RPMI8226 (cell line): ENCODE measurements around the gene ZNF621.

Experiments
- DNase-seq: peaks from one replicate; pipeline ENCODE4 v3.0.0-alpha.2; 2015

Gene ZNF621

DNA sequence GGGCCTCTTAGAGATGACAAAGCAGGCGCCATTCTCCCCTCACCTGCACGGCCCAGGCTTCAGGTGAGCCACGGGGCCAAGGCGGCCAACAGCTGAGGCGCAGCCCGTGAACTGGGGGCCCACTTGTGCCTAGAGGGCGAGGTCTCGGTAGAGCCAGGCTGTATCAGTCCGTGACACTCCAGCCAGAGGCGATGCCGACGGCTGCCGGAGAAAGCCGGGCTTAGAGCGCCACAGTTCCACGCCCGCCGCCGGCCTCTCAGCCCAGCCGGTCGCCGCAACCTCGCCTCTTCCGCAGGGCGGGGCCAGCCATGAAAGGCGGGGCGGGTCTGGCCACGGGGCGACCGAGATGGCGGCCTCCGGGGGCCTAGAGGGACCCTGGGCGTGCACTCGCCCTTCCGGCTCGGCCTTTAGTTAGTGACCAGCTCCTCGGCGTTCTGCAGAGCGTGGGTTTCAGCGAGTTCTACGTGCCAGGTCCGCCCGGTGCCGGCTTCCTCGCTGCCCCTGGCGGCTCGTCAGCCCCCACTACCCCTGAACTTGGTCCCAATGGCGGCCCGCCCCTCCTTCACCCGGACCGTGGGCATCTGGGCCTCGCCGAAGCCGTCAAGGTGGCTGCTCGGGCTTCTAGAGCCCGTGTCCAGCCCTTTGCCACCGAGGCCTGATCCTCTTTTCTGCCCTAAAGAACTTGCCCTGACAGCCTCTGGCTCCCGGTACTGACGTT lies at the start of gene ZNF621:
TSS of gene ZNF621 (plus strand) at position 393 of the 718 bp plus-strand sequence. CDS start 881 bp downstream, outside the sequence.
- DNase-seq, result peak; percentile 89

DNA sequence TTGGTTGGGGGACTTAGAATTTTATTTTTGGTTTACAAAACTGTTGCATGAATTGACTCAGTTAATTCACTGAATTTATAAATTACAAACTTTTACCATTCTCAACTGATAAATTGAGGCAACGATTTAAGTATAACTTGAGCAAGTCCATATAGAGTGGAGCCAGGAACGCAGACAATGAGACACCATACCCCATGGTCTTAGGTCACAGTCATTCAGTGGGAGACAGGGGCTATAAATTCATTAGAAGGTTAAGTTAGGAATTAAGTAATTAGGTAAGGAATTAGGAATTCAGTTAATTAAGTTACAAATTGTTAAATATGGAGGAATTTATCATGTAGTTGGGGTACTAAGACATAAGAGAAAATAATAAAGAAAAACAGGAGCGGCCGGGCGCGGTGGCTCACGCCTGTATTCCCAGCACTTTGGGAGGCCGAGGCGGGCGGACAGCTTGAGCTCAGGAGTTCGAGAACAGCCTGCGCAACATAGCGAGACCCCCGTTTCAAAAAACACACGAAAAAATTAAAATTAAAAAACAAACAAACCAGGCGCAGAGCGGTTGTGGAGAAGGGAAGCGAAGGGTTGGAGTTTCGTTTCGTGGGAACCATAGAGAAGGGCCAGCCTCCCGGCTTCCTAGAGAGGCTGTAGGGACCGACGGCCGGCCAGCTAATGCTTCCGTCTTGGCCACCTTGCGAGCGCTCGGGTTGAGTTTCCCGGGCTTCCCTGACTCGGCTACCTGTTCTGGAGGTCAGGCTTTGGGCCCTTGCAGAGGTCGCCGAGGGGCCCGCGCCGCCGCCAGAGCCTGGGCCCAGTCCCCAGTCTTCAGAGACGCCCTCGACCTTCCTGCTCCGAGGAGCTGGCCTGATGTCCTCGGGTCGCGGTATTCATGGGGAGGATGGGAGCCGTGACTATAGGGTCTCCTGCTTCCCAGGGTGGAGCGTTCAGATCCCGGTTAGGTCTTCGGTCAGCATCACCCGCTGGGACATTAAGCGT lies 48.0 kb upstream of the ZNF621 start, which contains the start of gene ZNF619:
TSS of gene ZNF619 (plus strand) at position 645 of the 993 bp plus-strand sequence. CDS start 858 bp downstream, outside the sequence.
- DNase-seq, result peak; percentile 81

DNA sequence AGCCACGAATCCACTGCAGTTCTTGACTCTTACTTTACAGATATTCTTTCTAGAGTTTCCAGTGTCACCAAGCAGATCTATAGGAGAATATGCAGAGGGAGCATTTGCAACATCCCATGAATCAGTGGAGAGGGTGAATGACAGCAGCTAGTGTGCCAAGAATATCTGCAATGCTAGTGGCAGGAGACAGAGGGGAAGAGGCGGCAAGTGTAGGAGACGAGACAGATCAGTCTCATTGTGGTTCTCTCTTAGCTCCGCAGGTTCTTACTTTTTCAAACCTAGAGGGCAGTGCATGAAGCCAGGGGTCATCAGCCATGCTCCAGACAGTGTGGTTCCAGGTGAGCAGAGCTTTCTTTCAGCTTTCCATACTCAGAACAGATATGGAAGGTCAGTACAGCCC lies 47.1 kb upstream of the ZNF621 start:
- DNase-seq, result no peak

DNA sequence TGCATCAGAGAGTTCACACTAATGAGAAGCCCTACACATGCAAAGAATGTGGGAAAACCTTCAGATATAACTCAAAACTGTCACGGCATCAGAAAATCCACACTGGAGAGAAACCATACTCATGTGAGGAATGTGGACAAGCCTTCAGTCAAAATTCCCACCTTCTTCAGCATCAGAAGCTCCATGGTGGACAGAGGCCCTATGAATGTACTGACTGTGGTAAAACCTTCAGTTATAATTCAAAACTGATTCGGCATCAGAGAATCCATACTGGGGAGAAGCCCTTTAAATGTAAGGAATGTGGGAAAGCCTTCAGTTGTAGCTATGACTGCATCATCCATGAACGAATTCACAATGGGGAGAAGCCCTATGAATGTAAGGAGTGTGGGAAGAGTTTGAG lies 37.6 kb upstream of the ZNF621 start:
- no peak for DNase-seq

DNA sequence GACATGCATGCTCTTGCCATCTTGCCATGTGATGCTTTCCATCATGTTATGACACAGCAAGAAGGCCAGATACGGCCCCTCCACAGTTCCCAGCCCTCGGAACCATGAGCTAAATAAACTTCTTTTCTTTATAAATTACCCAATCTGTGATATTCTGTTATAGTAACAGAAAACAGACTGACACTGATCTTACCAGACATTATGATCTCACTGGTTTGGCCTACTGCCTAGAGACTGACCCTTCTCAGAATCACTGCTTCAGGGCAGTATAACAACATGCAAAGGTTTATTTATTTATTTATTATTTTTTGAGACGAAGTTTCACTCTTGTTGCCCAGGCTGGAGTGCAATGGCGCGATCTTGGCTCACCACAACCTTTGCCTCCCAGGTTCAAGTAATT lies 33.8 kb upstream of the ZNF621 start:
- DNase-seq, result no peak

DNA sequence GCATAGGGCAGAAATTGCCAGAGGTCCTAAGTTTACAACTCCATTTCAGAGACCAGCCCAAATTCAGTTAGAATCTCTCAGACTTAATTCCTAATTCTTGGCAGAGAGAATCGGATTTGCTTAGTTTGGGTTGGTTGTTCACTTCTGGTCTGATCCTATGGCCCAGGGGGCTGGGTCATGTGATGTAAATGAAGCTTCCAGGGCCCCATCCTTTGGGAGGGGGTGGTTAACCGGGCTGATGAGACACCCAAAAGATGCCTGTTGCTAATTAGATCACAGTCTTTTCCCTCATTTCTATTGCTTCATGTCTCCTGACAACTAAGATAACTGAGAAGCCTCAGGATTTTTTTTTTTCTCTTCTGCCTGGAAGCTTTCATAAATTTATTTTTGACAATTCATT lies 30.1 kb upstream of the ZNF621 start:
- no peak for DNase-seq

DNA sequence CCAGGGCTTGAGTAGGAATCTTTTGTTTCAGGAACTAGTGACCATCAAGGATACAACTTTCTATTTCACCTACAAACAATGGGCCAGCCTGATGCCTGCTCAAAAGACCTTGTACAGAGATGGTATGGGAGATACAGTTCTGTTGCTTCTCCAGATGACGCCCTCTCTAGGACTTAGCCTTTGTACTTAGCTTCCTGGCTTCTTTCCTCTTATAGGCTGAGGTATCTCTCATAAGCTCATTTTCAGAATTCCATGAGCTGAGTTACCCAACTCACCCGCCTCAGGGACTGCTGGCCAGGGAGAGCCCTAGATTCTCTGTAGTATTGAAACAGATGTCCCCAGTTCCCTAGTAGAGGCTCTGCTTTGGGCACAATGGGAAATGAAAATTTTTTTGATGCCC lies 27.5 kb upstream of the ZNF621 start:
- DNase-seq, result no peak

DNA sequence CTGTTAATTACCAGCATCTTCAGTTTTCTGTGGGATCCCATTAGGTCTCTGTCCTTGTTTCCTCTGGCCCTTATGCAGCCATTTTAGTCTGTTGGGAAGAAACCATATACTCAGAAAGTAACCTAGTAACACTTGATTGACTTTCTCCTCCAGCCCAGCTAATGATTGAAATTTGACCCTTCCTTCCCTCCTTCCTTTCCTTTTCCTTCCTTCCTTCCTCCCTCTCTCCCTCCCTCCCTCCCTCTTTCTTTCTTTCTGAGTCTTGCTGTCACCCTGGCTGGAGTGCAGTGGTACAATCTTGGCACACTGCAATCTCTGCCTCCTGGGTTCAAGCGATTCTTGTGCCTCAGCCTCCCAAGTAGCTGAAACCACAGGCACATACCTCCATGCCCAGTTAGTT lies 24.8 kb upstream of the ZNF621 start:
- DNase-seq, result no peak

DNA sequence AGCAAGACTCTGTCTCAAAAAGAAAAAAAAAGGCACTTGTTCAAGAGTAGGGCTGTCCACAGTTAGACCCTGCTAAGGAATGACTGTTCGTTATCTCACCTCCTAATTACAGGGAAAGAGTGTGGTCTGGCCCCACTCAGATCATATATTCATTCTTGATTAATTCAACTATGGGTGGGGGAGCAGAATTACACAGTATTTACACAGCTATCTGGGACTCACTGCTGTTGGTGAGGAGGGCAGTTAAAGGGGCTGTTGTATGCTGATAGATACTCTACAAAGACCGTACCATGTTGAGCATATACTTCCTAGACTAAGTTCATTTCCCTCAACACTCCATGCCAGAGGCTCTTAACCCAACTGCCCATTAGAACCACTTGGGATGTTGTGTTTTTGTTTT lies 22.7 kb upstream of the ZNF621 start:
- DNase-seq, result no peak

DNA sequence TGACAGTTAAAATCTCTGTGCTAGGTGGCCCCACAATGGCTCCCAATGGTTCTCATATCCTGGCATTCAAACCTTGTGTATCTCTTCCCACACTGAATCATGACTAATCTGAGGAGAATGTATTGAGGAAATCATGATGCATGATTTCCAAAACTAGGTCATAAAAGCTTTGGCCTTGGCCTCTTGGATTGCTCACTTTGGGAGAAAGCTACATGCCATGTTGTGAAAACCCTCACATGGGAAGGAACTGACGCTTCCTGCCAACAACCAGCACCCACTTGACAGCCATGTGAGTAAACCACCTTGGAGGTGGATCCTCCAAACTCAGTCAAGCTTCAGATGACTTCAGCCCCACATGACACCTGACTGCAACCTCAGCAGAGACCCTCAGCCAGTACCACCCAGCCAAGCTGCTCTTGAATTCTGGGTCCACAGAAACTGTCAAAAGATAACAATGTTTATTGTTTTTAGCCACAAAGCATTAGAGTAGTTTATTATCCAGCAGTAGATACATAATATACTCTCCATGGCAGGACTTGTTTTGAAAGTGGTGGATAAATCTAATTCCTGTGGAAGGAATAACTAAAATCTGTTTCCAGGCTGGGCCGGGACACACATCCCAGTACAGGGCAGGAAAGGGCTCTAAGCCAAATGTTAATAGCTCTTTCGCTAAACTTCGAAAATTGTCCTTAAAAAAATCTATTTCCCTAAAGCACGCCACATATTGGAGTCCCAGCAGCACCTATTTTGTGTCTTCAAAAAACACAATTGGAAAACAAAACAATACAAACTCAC lies 19.9 kb upstream of the ZNF621 start:
- DNase-seq, result no peak

DNA sequence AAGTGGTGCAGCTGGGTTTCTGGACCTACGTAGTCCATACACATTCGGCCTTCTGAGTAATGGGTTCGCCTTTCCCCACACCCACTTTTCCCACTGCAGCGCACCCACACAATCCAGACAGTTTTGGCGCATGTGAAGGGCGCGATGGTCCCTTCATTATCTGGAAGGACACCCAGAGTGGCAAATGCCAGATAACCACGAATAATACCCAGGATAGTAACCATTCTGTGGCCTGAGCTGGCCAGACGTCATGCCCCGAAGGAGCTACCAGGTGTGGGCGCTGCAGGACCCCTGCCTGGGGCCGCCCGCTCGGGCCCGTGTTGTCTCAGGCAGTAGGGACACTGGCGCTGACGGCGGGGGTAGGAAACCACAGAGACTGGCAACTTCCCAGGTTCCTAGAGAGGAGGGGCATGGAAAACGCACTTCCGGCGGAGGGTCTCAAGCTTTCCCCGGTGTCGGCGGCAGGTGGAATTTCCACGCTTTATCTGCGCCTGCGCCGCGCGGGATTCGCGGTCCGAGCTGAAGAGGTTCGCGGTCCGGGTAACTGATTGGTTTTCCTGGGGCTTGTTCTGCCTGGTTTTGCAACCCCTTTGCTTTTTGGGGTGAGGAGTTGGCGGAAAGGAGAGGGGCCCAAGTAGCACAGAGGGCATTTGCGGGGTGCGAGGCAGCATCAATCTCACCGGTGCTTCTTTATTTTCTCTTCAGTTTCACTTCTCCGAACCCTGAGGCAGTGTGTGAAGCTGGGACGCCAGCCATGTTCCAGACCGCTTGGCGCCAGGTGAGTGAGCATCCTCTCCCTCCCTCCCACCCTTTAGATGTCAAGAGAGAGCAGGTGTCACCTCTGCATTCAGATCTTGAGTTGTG lies 18.9 kb upstream of the ZNF621 start, which contains the start of gene ZNF620:
TSS of gene ZNF620 (plus strand) at position 441 of the 864 bp plus-strand sequence. CDS start at position 755, 314 bp downstream.
- DNase-seq, result peak; percentile 78

DNA sequence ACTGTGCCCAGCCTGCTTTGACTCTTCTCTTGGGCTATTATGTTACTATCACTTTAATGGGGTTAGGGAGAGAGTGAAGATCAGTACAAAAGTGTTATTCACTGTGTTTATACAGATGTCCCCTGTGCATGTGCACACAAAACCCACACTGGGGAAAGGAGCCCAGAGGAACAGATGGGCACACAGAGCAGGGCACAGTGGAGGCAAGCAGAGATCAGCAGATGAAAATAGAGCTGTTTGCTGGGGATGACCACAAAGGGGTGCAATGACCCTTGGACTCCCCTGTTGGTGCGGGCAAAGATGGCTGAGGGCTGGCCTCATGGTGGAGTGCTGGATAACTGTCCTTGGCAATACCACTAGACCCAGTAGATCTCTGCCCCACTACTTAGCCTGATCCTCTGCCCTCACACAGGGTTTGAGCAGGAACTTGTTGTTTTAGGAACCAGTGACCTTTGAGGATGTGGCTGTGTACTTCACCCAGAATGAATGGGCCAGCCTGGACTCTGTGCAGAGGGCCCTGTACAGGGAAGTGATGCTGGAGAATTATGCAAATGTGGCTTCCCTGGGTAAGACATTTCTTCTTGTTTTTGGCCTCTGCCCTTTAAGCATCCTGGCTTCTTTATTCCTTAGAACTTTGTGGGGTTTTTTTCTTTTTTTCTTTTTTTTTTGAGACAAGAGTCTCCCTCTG lies 13.6 kb upstream of the ZNF621 start:
- no peak for DNase-seq

DNA sequence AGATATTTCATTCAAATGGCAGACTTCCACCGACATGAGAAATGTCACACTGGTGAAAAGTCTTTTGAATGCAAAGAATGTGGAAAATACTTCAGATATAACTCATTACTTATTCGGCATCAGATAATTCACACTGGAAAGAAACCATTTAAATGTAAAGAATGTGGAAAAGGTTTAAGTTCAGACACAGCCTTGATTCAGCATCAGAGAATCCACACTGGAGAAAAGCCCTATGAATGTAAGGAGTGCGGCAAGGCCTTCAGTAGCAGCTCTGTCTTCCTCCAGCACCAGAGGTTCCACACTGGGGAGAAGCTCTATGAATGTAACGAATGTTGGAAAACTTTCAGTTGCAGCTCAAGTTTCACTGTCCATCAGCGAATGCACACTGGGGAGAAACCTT lies 8.6 kb upstream of the ZNF621 start:
- no peak for DNase-seq

DNA sequence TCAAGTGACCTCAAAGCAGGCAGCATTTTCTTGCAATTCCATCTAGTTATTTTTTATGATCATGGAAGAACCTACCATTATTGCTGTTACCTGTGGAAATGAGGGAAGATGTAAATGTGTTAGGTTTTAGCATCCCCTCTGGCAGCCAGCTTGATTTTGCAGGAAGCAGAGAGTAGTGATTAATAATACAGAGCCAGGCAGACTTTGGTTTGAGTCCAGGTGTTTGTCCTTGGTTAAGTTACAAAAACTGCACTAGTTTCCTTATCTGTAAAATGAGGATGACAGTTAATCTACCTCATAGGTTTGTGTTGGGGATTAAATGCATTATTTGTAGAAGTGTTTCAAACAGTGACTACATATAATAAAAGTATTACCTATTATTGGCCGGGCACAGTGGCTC lies 6.7 kb upstream of the ZNF621 start:
- no peak for DNase-seq

DNA sequence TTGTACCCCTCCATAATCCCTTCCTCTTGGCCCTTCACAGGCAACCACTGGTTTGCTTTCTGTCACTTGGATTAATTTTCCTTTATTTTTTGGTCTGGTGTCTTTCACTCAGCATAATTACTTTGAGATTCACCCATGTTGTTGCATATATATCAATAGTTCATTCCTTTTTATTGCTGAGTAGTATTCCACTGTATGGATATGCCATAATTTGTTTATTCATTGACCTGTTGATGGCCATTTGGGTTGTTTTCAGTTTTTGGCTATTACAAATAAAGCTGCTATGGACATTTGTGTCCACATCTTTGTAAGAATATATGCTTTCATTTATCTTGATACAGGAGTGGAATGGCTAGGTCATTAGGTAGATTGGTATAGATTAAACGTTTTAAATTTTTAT lies 5.9 kb upstream of the ZNF621 start:
- no peak for DNase-seq

DNA sequence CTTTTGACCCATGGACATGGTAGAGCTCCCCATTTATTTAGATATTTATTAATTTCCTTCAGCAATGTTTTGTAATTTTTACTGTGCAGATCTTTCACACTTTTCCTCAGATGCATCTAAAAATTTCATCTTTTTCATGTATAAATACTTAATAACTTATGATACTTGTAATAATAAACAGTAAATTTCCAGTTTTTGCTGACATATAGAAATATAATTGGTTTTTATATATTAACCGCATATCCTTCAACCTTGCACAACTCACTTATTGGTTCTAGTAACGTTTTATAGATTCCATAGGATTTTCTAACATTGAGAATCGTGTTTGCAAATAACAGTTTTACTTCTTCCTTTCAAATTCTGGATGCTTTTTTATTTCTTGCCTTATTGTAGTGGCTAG lies 3.5 kb upstream of the ZNF621 start:
- DNase-seq, result no peak

DNA sequence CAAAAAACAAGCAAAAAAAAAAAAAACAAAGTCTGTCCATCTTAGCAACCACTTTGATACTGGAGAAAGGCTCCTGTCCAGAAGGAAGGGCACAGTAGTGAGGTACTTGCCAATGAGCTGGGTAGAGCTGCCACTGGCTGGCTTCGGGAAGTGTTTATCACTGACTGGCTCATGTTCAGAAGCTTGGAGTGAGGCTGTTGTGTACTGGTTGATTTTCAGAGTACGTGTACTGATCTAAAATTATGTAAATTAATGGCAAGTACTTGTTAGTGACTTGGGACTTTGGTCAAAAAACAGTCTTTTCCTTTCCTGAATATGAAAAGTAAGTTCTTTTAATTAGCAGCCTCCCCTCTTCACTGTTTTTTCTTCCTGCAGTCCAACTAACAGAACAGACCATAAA lies 979 bp upstream of the ZNF621 start:
- DNase-seq, result no peak

DNA sequence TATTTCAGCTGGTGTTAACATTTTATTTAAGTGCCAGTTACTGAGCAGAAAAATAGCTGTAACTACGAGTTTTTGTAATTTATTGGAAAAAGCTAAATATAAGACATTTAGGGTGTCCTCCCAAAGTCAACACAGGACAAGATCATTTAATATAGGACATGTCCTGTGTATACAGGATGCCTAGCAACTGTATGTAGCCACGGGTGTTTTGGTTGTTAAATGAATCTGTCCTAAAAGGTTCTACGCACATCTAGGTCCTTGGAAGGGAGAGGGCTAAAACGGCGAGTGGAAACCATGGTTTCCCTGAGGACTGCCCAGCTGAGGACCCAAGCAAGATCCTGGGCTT lies 565 bp upstream of the ZNF621 start:
- no peak for DNase-seq

DNA sequence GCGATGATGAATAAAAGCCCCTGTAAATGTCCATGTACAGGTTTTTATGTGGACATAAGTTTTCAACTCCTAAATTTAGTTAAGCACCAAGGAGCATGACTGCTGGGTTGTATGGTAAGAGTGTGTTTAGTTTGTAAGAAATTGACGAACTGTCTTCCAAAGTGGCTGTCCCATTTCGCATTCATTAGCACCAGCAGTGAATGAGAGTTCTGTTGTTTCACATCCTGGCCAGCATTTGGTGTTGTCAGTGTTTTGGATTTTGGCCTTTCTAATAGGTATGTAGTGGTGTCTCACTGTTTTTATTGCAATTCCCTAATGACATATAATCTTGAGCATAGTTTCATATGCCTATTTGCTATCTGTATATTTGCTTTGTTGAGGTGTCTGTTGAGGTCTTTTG lies 3.7 kb downstream of the ZNF621 start:
- no peak for DNase-seq

DNA sequence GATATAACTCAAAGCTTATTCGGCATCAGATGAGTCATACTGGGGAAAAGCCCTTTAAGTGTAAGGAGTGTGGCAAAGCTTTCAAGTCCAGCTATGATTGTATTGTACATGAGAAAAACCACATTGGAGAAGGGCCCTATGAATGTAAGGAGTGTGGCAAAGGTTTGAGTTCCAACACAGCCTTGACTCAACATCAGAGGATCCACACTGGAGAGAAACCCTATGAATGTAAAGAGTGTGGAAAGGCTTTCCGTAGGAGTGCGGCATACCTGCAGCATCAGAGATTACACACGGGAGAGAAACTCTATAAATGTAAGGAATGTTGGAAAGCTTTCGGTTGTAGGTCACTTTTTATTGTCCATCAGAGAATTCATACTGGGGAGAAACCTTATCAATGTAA lies 7.5 kb downstream of the ZNF621 start:
- DNase-seq, result no peak

DNA sequence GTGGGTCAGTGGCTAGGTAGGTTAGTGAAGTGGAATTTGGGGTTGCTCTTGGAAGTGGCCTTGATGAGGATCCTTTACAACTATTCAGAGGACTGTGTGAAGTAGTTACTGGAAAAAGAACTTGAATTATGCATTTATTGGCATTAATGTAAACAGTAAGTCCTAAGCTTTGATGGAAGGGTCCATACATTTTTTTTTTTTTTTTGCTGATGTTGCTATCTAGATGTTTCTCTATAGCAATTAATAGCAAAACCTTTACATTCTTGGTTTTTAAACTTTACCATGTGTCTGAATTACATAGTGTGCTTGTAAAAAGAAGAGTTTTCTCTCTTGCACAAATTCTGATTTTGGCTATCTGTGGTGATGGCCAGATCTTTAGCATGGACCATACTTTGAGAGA lies 9.5 kb downstream of the ZNF621 start:
- DNase-seq, result no peak
